ENCODE data around the gene PSMD12.
A peak's percentile ranks its signal among the peaks of the same experiment; 100 is the strongest.
"Not testable (repeated sequence)": the region's sequence is repeated elsewhere in the genome, so short reads cannot be mapped to it uniquely, and the experiment has no call there.

The PSMD12 gene

DNA sequence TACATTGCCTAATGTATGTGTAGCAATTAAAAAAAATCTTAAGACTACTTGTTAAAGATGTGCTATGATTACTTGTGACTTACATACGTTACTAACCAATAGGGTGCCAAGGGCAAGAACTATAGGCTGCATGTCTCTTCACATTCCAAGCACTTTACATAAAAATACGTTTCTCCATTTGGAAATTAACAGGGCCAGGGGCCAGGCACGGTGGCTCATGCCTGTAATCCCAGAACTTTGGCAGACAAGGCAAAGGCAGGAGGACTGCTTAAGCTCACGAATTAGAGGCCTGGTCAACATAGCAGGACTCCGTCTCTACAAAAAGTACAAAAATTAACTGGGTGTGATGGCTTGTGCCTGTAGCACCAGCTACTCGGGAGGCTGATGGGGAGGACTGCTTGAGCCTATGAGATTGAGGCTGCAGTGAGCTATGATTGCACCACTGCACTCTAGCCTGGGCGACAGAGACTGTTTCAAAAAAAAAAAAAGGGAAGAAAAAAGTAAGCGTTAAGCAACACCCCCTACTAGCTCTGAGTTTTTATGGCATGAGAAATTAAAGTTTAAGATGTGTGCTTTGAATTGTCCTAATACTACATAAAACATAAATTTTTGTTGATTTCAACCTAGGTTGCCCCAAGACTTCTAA is 12.3 kb downstream of the PSMD12 start:
- H3K4me3 Mint-ChIP-seq = no peak overlapping the region
- no peaks in the 10 kb centered on the region for H3K27me3 Mint-ChIP-seq
- peak overlapping the region; percentile 32 for H3K27ac Mint-ChIP-seq
- peaks cover 64% of the 10 kb centered on the region for H3K36me3 Mint-ChIP-seq (ENCODE audit: low read depth)
- peaks cover 23% of the 10 kb centered on the region for H3K4me1 Mint-ChIP-seq (ENCODE audit: low read depth)
- no peaks in the 10 kb centered on the region for H3K9me3 Mint-ChIP-seq

DNA sequence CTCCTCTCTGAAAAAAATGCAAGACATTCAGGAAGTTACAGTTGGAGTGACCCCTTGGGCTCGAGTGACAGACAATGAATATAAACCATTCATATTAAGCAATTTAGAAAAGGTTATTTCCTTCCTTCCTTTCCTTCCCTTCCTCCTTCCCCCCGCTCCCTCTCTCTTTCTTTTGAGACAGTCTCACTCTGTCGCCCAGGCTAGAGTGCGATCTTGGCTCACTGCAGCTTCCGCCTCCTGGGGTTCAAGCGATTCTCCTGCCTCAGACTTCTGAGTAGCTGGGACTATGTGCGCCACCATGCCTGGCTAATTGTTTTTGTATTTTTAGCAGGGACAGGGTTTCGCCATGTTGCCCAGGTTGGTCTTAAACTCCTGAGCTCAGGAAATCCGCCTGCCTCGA is 13.2 kb downstream of the PSMD12 start:
- H3K4me3 Mint-ChIP-seq = no peak overlapping the region
- no peaks in the 10 kb centered on the region for H3K27me3 Mint-ChIP-seq
- peaks cover 14% of the 10 kb centered on the region for H3K4me1 Mint-ChIP-seq (ENCODE audit: low read depth)
- no peaks in the 10 kb centered on the region for H3K9me3 Mint-ChIP-seq
- H3K27ac Mint-ChIP-seq = peak overlapping the region; percentile 52
- peaks cover 64% of the 10 kb centered on the region for H3K36me3 Mint-ChIP-seq (ENCODE audit: low read depth)

DNA sequence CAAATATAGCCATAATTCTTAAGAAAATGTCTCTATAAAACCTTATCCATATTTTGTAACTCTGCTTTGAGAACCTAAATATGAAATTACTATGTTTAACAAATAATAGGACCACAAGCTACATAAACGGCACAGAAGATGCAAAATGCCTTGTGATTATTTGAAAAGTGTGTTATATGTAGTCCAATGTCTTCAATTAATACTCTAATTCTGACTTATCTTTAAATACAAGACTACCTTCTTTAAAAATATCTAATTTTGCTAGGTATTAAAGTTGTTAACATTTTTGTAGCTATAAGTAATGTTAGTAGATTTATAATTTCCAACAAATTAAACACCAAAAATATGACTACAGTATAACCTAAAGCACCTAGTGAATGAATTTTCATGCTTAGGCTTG is 17.0 kb downstream of the PSMD12 start:
- H3K27ac Mint-ChIP-seq = no peak overlapping the region
- H3K36me3 Mint-ChIP-seq (ENCODE audit: low read depth) = peaks cover 70% of the 10 kb centered on the region
- H3K9me3 Mint-ChIP-seq = no peaks in the 10 kb centered on the region

DNA sequence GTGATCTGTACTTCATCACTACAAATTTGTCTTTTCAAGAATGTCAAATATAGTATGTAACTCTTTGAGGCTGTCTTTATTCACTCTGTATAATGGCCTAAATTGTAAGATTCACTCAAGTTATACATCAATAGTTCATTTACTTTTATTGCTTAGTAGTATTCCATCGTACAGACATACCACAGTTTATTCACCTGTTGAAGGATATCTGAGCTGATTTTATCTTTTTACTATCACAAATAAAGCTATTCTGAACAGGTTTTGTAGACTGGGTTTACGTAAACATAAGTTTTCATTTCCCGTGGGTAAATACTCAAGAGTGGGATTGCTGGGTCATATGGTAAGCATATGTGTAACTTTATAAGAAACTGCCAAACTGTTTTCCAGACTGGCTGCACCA is 18.6 kb downstream of the PSMD12 start:
- Mint-ChIP-seq H3K36me3 (ENCODE audit: low read depth) (peaks cover 72% of the 10 kb centered on the region), H3K4me3 (no peak overlapping the region), H3K27ac (no peak overlapping the region), H3K4me1 (ENCODE audit: low read depth) (no peaks in the 10 kb centered on the region), H3K9me3 (no peaks in the 10 kb centered on the region), H3K27me3 (no peaks in the 10 kb centered on the region)

More for the DNA sequence above, 17.0 kb downstream of the PSMD12 start:
- H3K27me3 Mint-ChIP-seq = no peaks in the 10 kb centered on the region
- no peaks in the 10 kb centered on the region for H3K4me1 Mint-ChIP-seq (ENCODE audit: low read depth)
- H3K4me3 Mint-ChIP-seq = no peak overlapping the region

DNA sequence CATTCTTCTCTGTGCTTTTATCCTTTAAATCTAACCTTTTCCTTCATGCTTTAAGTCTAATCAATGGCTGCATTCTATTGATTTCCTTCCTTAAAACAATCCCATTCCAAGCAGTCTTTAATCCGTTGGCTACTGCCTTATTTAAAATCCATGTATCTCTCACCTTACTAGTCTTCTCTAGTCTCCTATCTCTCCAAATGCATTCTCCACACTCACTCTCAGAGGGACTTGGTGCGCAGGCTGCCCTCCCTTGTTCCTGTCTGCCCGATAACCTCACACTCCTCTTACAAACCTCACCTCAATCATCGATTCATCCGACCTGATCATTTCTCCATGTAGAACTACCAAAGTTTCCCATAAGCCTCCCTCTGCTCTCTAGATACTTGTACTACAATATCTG is 23.1 kb downstream of the PSMD12 start:
- H3K9me3 Mint-ChIP-seq = no peaks in the 10 kb centered on the region
- H3K4me3 Mint-ChIP-seq = no peak overlapping the region
- H3K36me3 Mint-ChIP-seq (ENCODE audit: low read depth) = peaks cover 79% of the 10 kb centered on the region
- peak overlapping the region; percentile 53 for H3K27ac Mint-ChIP-seq
- H3K27me3 Mint-ChIP-seq = no peaks in the 10 kb centered on the region
- no peaks in the 10 kb centered on the region for H3K4me1 Mint-ChIP-seq (ENCODE audit: low read depth)

DNA sequence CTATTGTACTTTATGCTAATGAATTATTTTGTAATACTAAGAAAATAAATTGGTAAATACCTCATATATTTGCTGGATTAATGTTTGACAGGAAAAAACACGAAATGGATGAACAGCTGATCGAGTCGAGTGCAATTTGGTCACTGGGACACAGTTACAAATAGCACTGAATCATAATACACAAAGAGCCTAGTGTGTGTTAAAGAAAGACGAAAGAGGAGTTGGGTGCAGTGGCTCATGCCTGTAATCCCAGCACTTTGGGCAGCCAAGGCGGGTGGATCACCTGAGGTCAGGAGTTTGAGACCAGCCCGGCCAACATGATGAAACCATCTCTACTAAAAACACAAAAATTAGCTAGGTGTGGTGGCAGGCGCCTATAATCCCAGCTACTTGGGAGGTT is 28.0 kb downstream of the PSMD12 start:
- H3K4me3 Mint-ChIP-seq; H3K4me1 Mint-ChIP-seq (ENCODE audit: low read depth); H3K9me3 Mint-ChIP-seq; H3K27ac Mint-ChIP-seq; H3K27me3 Mint-ChIP-seq: not testable (repeated sequence)
- H3K36me3 Mint-ChIP-seq (ENCODE audit: low read depth) = peaks cover 53% of the 10 kb centered on the region

DNA sequence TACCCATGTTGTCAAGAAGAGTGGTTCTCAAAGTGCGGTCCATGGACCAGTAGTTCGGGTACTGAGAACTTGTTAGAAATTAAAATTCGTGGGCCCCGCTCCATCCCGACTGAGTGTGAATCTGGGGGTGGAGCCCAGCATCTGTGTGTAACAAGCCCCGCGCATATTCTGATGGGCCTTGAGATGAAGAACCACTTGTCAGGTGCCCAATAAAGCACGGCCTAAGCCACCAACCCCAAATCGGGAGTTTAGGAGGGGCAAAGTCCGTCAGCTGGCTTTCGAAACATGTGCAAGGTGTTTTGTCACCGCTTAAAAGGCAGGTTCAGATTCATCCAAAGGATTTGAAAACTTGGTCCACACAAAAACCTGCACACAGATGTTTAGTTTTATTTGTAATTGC is 29.5 kb downstream of the PSMD12 start:
- Mint-ChIP-seq H3K27ac (no peak overlapping the region), H3K4me3 (no peak overlapping the region), H3K36me3 (ENCODE audit: low read depth) (peaks cover 41% of the 10 kb centered on the region), H3K4me1 (ENCODE audit: low read depth) (no peaks in the 10 kb centered on the region), H3K27me3 (no peaks in the 10 kb centered on the region), H3K9me3 (no peaks in the 10 kb centered on the region)

DNA sequence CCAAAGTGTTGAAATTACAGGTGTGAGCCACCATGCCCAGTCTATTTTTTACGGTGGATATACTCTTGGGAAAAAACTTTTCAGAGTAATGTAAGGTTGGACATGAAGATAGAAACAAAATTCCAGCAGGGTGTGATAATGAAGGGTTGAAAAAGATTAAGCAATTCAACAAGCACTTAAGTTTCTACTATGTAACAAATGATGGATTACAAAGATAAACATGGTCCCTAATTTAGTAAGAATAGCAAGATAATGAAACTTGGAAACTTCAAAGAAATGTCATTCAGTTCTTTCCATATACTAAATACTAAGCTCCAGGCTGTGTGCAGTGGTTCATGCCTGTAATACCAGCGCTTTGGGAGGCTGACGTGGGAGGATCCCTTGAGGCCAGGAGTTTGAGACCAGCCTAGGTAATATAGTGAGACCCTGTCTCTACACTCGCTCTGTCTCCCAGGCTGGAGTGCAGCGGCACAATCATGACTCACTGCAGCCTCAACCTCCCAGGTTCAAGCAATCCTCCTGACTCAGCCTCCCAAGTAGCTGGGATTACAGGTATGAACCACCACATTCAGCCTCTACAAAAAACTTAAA is 31.0 kb downstream of the PSMD12 start:
- no peaks in the 10 kb centered on the region for H3K4me1 Mint-ChIP-seq (ENCODE audit: low read depth)
- no peak overlapping the region for H3K27ac Mint-ChIP-seq
- no peaks in the 10 kb centered on the region for H3K27me3 Mint-ChIP-seq
- no peak overlapping the region for H3K4me3 Mint-ChIP-seq
- H3K9me3 Mint-ChIP-seq = no peaks in the 10 kb centered on the region
- peaks cover 27% of the 10 kb centered on the region for H3K36me3 Mint-ChIP-seq (ENCODE audit: low read depth)

DNA sequence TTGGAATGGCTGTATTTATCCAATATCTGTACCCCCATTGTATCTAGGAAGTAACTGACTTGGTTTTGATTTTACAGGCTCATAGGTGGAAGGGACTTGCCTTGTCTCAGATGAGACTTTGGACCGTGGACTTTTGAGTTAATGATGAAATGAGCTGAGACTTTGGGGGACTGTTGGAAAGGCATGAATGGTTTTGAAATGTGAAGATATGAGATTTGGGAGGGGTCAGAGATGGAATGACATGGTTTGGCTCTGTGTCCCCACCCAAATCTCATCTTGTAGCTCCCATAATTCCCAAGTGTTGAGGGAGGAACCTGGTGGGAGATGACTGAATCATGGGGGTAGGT is 34.2 kb downstream of the PSMD12 start:
- H3K27ac Mint-ChIP-seq; H3K9me3 Mint-ChIP-seq; H3K27me3 Mint-ChIP-seq; H3K4me3 Mint-ChIP-seq; H3K36me3 Mint-ChIP-seq (ENCODE audit: low read depth); H3K4me1 Mint-ChIP-seq (ENCODE audit: low read depth): not testable (repeated sequence)

DNA sequence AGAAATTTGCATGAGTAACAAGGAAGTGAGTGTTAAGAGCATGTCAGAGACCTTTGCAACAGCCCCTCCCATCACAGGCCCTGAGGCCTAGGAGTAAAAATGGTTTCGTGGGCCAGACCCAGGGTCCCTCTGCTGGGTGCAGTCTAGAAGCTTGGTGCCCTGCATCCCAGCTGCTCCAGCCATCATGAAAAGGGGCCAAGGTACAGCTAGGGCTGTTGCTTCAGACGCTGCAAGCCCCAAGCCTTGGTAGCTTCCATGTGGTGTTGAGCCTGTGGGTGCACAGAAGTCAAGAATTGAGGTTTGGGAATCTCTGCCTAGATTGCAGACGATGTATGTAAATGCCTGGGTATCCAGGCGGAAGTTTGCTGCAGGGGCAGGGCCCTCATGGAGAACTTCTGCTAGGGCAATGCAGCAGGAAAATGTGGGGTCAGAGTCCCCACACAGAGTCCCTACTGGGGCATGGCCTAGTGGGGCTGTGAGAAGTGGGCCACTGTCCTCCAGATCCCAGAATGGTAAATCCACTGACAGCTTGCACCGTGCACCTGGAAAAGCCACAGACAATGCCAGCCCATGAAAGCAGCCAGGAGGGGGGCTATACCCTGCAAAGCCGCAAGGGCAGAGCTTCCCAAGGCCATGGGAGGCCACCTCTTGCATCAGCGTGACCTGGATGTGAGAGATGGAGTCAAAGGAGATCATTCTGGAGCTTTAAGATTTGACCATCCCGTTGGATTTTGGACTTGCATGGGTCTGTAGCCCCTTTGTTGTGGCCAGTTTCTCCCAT is 34.8 kb downstream of the PSMD12 start:
- H3K9me3 Mint-ChIP-seq; H3K4me1 Mint-ChIP-seq (ENCODE audit: low read depth); H3K36me3 Mint-ChIP-seq (ENCODE audit: low read depth); H3K27ac Mint-ChIP-seq; H3K27me3 Mint-ChIP-seq; H3K4me3 Mint-ChIP-seq: not testable (repeated sequence)

DNA sequence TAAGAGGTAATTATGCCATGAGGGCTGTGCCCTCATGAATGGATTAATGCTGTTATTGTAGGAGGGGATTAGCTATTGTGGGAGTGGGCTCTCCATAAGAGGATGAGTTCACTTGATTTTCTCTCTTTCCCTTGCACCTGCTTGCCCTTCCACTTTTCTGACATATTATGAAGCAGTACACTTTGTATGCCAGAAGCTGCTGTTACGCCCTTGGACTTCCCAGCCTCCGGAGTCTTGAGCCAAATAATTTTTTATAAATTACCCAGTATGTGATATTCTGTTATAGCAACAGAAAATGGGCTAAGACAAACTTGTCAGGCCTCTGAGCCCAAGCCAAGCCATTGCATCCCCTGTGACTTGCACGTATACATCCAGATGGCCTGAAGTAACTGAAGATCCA is 38.4 kb downstream of the PSMD12 start:
- Mint-ChIP-seq H3K4me1 (ENCODE audit: low read depth) (no peaks in the 10 kb centered on the region), H3K4me3 (no peak overlapping the region), H3K9me3 (no peaks in the 10 kb centered on the region), H3K36me3 (ENCODE audit: low read depth) (no peaks in the 10 kb centered on the region), H3K27me3 (no peaks in the 10 kb centered on the region), H3K27ac (no peak overlapping the region)

DNA sequence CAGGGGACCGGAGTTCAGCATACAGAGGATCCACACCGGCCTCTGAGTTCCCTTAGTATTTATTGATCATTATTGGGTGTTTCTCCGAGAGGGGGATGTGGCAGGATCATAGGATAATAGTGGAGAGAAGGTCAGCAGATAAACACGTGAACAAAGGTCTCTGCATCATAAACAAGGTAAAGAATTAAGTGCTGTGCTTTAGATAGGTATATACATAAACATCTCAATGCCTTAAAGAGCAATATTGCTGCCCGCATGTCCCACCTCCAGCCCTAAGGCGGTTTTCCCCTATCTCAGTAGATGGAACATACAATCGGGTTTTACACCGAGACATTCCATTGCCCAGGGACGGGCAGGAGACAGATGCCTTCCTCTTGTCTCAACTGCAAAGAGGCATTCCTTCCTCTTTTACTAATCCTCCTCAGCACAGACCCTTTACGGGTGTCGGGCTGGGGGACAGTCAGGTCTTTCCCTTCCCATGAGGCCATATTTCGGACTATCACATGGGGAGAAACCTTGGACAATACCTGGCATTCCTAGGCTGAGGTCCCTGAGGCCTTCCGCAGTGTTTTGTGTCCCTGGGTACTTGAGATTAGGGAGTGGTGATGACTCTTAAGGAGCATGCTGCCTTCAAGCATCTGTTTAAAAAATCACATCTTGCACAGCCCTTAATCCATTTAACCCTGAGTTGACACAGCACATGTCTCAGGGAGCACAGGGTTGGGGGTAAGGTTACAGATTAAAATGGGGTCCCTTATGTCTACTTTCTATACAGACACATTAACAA is 39.2 kb downstream of the PSMD12 start:
- not testable (repeated sequence) for H3K36me3 Mint-ChIP-seq (ENCODE audit: low read depth); H3K4me1 Mint-ChIP-seq (ENCODE audit: low read depth); H3K9me3 Mint-ChIP-seq; H3K27ac Mint-ChIP-seq; H3K4me3 Mint-ChIP-seq; H3K27me3 Mint-ChIP-seq

DNA sequence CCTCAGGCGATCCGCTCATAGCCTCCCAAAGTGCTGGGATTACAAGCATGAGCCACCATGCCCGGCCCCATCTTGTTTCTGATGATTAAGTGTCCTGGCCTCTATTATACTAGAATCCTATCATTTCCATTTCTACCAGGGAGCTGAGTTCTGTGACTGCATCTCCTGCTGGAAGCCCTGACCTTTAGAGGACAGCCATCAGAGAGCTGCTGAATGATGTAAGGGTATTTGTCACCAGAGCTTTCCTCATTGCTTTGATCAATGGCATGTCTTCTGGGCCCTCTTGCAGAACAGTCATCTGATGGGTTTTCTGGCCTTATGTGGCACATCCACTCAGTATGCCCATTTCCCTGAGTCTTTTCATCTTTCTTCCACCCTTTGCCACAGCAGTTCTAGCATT is 39.9 kb downstream of the PSMD12 start:
- Mint-ChIP-seq H3K36me3 (ENCODE audit: low read depth) (no peaks in the 10 kb centered on the region), H3K27me3 (no peaks in the 10 kb centered on the region), H3K4me3 (no peak overlapping the region), H3K27ac (no peak overlapping the region), H3K4me1 (ENCODE audit: low read depth) (no peaks in the 10 kb centered on the region), H3K9me3 (no peaks in the 10 kb centered on the region)

DNA sequence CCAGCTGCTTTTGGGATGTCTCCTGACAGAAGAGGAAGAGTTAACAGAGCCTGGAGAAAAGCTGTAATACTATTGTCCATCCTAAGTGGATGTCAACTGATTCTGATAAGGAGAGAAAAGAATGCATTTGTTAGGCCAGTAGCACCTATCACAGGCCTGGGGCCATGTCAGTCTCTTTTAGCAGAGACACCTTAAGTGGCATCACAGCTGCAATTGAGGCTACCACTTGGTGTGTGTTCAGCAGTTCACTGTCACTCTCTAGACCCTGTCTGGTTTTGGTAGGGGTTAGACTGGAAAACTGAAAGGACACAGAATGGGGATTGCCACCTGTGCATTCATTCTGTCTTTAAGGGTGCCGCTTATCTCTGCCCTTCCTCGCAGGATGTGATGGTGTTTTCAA is 42.0 kb downstream of the PSMD12 start:
- H3K4me3 Mint-ChIP-seq = no peak overlapping the region
- no peaks in the 10 kb centered on the region for H3K4me1 Mint-ChIP-seq (ENCODE audit: low read depth)
- no peak overlapping the region for H3K27ac Mint-ChIP-seq
- H3K9me3 Mint-ChIP-seq = no peaks in the 10 kb centered on the region
- H3K27me3 Mint-ChIP-seq = no peaks in the 10 kb centered on the region
- H3K36me3 Mint-ChIP-seq (ENCODE audit: low read depth) = no peaks in the 10 kb centered on the region

DNA sequence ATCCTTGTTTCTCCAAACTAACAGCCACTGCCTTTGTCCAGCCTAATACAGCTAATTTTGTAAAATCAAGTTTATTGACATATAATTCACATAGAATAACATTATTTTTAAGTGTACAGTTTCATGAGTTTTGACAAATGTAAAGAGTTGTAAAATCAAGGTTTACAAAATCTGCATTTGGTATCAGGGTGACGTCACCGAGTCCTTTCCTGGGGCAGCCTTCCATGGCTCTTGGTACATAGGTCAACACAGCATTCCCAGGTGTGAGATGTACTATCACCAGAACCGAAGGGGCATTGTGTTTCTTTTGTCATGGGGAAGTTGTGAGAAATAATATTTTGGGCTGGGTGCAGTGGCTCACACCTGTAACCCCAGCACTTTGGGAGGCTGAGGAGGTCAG is 42.9 kb downstream of the PSMD12 start:
- Mint-ChIP-seq H3K4me1 (ENCODE audit: low read depth) (no peaks in the 10 kb centered on the region), H3K27me3 (no peaks in the 10 kb centered on the region), H3K4me3 (no peak overlapping the region), H3K9me3 (no peaks in the 10 kb centered on the region), H3K36me3 (ENCODE audit: low read depth) (no peaks in the 10 kb centered on the region), H3K27ac (no peak overlapping the region)
